ENCODE results near the gene KISS1.

The KISS1 gene

DNA sequence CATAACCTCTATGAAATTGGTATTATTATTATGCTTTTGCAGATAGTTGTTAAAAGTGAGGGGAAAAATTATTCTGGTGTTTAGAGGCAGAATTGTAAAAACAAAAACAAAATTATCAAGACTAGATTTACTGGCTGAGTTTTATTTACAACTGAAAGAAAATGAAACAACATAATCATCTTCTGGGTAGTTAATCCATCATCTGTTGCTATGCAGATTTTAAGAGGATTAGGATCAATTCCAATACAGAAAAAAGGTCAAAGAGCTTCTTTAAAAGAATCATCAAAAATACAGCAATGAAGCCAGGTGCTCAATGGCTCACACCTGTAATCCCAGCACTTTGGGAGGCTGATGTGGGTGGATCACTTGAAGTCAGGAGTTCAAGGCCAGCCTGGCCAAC is 9.2 kb upstream of the KISS1 start:
- Histone ChIP-seq H3K9me3 (ENCODE audit: control insufficient read depth, insufficient read depth, low read depth, low read length) (no peaks in the 10 kb centered on the region), H3K4me3 (ENCODE audit: low read depth, low read length) (no peak overlapping the region), H3K27ac (ENCODE audit: extremely low read depth, low read depth, low read length) (no peak overlapping the region), H3K36me3 (ENCODE audit: control insufficient read depth in 2 of 2, insufficient read depth in 1 of 2, low read length in 2 of 2) (no peaks in the 10 kb centered on the region), H3K4me1 (ENCODE audit: control insufficient read depth, insufficient read depth, low read length) (no peaks in the 10 kb centered on the region)
- TF ChIP-seq, protein P1, sequence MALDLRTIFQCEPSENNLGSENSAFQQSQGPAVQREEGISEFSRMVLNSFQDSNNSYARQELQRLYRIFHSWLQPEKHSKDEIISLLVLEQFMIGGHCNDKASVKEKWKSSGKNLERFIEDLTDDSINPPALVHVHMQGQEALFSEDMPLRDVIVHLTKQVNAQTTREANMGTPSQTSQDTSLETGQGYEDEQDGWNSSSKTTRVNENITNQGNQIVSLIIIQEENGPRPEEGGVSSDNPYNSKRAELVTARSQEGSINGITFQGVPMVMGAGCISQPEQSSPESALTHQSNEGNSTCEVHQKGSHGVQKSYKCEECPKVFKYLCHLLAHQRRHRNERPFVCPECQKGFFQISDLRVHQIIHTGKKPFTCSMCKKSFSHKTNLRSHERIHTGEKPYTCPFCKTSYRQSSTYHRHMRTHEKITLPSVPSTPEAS (tag by site-specific recombination; IDR thresholded peaks at IDR 0.05), result no peak
- no peak for TF ChIP-seq ZNF514 (tag by site-specific recombination; IDR thresholded peaks at IDR 0.05)
- TF ChIP-seq ZNF747 (tag by site-specific recombination; IDR thresholded peaks at IDR 0.05), result no peak
- TF ChIP-seq, protein P2, sequence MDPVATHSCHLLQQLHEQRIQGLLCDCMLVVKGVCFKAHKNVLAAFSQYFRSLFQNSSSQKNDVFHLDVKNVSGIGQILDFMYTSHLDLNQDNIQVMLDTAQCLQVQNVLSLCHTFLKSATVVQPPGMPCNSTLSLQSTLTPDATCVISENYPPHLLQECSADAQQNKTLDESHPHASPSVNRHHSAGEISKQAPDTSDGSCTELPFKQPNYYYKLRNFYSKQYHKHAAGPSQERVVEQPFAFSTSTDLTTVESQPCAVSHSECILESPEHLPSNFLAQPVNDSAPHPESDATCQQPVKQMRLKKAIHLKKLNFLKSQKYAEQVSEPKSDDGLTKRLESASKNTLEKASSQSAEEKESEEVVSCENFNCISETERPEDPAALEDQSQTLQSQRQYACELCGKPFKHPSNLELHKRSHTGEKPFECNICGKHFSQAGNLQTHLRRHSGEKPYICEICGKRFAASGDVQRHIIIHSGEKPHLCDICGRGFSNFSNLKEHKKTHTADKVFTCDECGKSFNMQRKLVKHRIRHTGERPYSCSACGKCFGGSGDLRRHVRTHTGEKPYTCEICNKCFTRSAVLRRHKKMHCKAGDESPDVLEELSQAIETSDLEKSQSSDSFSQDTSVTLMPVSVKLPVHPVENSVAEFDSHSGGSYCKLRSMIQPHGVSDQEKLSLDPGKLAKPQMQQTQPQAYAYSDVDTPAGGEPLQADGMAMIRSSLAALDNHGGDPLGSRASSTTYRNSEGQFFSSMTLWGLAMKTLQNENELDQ (tag by site-specific recombination; IDR thresholded peaks at IDR 0.05; ENCODE audit: low read depth), result no peak
- no peak for TF ChIP-seq ZNF670 (tag by site-specific recombination; IDR thresholded peaks at IDR 0.05; ENCODE audit: low read depth)
- no peak for TF ChIP-seq ZNF175 (tag by site-specific recombination; IDR thresholded peaks at IDR 0.05)
- TF ChIP-seq ZXDB (tag by site-specific recombination; IDR thresholded peaks at IDR 0.05), result no peak
- no peak for TF ChIP-seq ZNF544 (tag by site-specific recombination; IDR thresholded peaks at IDR 0.05)
- TF ChIP-seq GLI2 (tag by site-specific recombination; IDR thresholded peaks at IDR 0.05; ENCODE audit: borderline replicate concordance, low read depth), result no peak
- TF ChIP-seq ZNF133 (tag by site-specific recombination; IDR thresholded peaks at IDR 0.05), result no peak
- TF ChIP-seq ZSCAN16 (tag by site-specific recombination; IDR thresholded peaks at IDR 0.05), result no peak
- POLR2A ChIA-PET, result no interaction called here
- CTCF ChIA-PET, result interaction anchor here (0.6 to 3.2 kb wide), 18 partner anchors 9 to 1842 kb away, joined by 3 to 89 read pairs (median 10); partner anchors contain the start of genes GOLT1A and KISS1

DNA sequence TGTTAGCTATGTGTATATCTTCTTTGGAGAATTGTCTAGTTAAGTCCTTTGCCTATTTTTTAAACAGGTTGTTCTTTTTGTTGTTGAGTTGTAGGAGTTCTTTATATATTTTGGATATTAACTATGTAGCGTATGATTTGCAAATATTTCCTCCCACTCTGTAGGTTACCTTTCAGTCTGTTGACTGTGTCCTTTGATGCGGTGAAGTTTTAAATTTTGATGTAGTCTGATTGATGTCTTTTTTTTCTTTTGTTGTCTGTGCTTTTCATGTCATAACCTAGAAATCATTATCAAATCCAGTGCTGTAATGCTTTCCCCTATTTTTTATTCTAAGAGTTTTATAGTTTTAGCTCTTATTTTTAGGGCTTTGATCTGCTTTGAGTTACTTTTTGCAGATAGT is 8.7 kb upstream of the KISS1 start:
- H3K4me3 ChIP-seq (ENCODE audit: low read depth, low read length), result no peak overlapping the region
- H3K36me3 ChIP-seq (ENCODE audit: control insufficient read depth in 2 of 2, insufficient read depth in 1 of 2, low read length in 2 of 2), result no peaks in the 10 kb centered on the region
- no peaks in the 10 kb centered on the region for H3K9me3 ChIP-seq (ENCODE audit: control insufficient read depth, insufficient read depth, low read depth, low read length)
- CTCF ChIA-PET, result interaction anchor here (0.6 to 3.2 kb wide), 11 partner anchors 10 to 1841 kb away, joined by 3 to 89 read pairs (median 7); partner anchors contain the start of gene GOLT1A
- no peaks in the 10 kb centered on the region for H3K4me1 ChIP-seq (ENCODE audit: control insufficient read depth, insufficient read depth, low read length)
- POLR2A ChIA-PET, result no interaction called here
- H3K27ac ChIP-seq (ENCODE audit: extremely low read depth, low read depth, low read length), result no peak overlapping the region
- TF ChIP-seq ZNF830 (tag by site-specific recombination; IDR thresholded peaks at IDR 0.05; ENCODE audit: low read depth) (no peak), ZNF571 (tag by site-specific recombination; IDR thresholded peaks at IDR 0.05) (no peak), SALL2 (tag by site-specific recombination; IDR thresholded peaks at IDR 0.05; ENCODE audit: borderline replicate concordance) (no peak), ZNF76 (tag by site-specific recombination; IDR thresholded peaks at IDR 0.05; ENCODE audit: borderline replicate concordance, low read depth) (no peak), BCL11B (tag by site-specific recombination; IDR thresholded peaks at IDR 0.05; ENCODE audit: low read depth) (no peak), ZNF221 (tag by site-specific recombination; IDR thresholded peaks at IDR 0.05; ENCODE audit: borderline replicate concordance) (no peak), ZNF132 (tag by site-specific recombination; IDR thresholded peaks at IDR 0.05; ENCODE audit: borderline replicate concordance) (no peak), ZNF629 (tag by site-specific recombination; IDR thresholded peaks at IDR 0.05) (no peak)
- TF ChIP-seq, protein P3, sequence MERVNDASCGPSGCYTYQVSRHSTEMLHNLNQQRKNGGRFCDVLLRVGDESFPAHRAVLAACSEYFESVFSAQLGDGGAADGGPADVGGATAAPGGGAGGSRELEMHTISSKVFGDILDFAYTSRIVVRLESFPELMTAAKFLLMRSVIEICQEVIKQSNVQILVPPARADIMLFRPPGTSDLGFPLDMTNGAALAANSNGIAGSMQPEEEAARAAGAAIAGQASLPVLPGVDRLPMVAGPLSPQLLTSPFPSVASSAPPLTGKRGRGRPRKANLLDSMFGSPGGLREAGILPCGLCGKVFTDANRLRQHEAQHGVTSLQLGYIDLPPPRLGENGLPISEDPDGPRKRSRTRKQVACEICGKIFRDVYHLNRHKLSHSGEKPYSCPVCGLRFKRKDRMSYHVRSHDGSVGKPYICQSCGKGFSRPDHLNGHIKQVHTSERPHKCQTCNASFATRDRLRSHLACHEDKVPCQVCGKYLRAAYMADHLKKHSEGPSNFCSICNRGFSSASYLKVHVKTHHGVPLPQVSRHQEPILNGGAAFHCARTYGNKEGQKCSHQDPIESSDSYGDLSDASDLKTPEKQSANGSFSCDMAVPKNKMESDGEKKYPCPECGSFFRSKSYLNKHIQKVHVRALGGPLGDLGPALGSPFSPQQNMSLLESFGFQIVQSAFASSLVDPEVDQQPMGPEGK (tag by site-specific recombination; IDR thresholded peaks at IDR 0.05), result no peak
- TF ChIP-seq, protein P4, sequence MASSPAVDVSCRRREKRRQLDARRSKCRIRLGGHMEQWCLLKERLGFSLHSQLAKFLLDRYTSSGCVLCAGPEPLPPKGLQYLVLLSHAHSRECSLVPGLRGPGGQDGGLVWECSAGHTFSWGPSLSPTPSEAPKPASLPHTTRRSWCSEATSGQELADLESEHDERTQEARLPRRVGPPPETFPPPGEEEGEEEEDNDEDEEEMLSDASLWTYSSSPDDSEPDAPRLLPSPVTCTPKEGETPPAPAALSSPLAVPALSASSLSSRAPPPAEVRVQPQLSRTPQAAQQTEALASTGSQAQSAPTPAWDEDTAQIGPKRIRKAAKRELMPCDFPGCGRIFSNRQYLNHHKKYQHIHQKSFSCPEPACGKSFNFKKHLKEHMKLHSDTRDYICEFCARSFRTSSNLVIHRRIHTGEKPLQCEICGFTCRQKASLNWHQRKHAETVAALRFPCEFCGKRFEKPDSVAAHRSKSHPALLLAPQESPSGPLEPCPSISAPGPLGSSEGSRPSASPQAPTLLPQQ (tag by site-specific recombination; IDR thresholded peaks at IDR 0.05), result no peak
- TF ChIP-seq, protein P5, sequence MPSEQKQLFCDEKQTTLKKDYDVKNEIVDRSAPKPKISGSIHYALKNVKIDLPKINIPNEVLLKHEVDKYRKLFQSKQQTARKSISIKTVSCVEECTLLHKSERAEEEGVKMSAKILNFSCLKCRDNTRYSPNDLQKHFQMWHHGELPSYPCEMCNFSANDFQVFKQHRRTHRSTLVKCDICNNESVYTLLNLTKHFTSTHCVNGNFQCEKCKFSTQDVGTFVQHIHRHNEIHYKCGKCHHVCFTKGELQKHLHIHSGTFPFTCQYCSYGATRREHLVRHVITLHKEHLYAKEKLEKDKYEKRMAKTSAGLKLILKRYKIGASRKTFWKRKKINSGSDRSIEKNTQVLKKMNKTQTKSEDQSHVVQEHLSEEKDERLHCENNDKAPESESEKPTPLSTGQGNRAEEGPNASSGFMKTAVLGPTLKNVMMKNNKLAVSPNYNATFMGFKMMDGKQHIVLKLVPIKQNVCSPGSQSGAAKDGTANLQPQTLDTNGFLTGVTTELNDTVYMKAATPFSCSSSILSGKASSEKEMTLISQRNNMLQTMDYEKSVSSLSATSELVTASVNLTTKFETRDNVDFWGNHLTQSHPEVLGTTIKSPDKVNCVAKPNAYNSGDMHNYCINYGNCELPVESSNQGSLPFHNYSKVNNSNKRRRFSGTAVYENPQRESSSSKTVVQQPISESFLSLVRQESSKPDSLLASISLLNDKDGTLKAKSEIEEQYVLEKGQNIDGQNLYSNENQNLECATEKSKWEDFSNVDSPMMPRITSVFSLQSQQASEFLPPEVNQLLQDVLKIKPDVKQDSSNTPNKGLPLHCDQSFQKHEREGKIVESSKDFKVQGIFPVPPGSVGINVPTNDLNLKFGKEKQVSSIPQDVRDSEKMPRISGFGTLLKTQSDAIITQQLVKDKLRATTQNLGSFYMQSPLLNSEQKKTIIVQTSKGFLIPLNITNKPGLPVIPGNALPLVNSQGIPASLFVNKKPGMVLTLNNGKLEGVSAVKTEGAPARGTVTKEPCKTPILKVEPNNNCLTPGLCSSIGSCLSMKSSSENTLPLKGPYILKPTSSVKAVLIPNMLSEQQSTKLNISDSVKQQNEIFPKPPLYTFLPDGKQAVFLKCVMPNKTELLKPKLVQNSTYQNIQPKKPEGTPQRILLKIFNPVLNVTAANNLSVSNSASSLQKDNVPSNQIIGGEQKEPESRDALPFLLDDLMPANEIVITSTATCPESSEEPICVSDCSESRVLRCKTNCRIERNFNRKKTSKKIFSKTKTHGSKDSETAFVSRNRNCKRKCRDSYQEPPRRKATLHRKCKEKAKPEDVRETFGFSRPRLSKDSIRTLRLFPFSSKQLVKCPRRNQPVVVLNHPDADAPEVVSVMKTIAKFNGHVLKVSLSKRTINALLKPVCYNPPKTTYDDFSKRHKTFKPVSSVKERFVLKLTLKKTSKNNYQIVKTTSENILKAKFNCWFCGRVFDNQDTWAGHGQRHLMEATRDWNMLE (tag by site-specific recombination; conservative IDR thresholded peaks at IDR 0.05; ENCODE audit: low read depth), result no peak
